ENCODE measurements around the gene LSM3.
"Not testable (repeated sequence)": the region's sequence is repeated elsewhere in the genome, so short reads cannot be mapped to it uniquely, and the experiment has no call there.

Gene LSM3

DNA sequence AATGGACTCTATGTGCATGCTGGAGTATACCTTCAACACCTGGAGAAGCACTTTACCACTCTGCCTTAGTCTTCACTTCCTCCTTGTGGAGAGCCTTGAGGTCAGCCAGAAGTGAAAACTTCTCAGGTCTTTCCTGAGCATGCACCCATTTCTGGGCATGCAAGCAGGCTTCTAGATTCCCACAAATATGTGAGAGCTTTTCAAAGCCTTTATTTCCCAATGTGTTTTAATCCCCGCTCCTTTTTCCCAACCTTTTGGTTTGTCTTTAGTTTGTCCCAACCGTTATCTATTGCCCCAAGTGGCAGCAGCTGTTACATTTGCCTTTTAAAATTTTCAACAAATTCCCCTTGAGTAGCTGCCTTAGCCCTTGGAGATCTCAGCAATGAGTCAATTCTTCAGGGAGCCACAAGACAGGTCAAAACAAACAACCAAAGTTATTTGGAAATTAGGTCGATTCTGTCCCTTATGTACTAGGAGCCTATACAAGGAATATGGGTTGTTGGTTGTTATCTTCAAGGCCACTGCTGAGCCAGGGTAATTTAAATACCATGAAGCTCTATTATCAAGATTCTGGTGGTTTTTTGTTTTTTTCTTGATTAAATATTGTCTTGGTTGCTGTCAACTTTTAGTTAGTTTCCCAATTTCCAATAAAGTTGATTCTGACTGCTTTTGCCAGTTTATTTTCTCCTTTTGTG, 44.4 kb downstream of the LSM3 start:
- no peak for DNase-seq (ENCODE audit: low read depth)

DNA sequence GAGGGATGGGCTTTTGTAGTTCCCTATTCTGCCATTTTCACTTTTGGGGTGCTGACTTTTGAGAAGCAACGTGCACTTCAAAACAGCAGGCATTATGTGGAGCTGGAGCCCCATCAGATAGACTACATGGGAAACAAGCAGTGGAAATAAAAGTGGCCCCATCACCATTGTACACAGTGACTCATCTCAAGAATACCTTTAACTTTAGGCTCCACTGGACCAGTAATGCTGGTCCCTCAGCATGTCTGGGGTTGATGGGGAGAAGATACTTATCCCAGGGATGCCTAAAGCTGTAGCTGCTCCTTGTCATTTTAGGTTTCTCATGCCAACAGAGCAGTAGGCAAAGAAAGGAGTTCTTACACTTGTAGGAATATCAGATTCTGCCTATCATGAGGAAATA, 45.0 kb downstream of the LSM3 start:
- no peak for DNase-seq (ENCODE audit: low read depth)

DNA sequence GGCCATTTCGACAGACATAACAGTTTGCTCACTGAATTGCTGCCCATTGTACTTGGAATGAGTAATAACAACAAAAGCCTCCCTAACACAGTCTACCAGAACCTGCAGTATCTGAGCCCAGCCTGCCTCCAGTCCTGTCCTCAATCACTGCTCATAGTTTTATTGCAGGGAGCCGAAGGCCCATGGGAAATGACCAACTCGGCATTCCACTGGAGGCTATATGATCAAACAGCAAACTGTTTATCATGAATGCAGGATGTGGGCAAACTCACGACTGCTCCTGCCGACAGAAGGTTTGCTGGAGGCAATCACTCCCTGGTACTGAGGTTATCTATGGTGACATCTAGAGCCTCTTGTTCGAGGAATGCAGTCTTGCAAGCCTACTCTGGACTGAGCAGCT, 46.3 kb downstream of the LSM3 start:
- DNase-seq (ENCODE audit: low read depth): peak; percentile 20

DNA sequence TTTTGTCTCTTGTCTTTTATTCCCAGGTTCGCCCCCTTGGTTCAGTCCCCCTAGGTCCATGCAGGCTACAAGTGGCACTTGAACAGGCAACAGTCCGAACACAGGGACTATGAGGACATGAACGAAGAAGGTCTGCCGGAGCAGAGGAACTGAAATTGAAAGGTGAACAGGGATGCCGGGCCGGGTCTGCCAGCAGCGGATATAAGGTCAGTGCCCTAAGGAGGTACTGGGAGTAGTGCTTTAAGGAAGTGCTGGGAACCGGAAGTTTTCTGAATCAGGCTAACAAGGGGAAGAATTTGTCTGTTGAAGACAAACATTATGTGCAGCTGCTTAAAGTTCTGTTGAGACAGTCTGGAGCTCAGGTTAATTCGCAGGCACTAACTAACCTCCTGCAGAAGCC, 46.8 kb downstream of the LSM3 start:
- DNase-seq (ENCODE audit: low read depth): no peak

DNA sequence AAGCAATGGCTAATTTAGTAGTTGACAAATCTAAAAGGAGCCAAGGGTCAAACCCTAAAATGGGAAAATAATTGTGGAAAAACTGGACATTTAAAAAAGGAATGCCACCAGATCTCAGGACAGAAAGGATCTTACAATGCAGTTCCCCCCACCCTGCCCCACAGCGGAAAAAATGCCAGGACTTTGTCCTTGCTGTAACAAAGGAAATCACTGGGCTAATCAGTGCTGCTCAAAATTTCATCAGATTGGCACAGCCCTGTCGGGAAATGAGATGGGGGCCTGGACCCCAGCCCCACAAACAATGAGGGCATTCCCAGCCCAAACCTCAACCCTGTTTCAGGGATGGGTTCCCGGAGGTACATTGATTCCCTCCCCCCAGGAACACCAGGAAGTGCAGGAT, 47.7 kb downstream of the LSM3 start:
- DNase-seq (ENCODE audit: low read depth): not testable (repeated sequence)

DNA sequence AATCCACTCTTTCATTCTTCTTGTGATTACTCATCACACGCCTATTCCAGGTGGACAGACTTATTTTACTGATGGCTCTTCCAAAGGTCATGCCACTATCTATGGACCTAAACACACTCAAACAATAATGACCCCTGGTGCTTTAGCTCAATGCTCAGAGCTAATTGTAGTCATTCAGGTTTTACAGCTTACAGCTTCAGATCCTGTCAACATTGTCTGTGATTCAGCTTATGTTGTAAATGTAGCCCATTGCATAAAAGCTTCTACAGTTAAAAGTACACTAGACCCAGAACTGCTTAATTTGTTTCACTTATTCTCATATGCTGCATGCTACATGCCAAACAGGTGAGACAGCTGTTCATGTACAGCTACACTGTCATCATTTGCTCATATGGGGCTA, 49.2 kb downstream of the LSM3 start:
- no peak for DNase-seq (ENCODE audit: low read depth)

DNA sequence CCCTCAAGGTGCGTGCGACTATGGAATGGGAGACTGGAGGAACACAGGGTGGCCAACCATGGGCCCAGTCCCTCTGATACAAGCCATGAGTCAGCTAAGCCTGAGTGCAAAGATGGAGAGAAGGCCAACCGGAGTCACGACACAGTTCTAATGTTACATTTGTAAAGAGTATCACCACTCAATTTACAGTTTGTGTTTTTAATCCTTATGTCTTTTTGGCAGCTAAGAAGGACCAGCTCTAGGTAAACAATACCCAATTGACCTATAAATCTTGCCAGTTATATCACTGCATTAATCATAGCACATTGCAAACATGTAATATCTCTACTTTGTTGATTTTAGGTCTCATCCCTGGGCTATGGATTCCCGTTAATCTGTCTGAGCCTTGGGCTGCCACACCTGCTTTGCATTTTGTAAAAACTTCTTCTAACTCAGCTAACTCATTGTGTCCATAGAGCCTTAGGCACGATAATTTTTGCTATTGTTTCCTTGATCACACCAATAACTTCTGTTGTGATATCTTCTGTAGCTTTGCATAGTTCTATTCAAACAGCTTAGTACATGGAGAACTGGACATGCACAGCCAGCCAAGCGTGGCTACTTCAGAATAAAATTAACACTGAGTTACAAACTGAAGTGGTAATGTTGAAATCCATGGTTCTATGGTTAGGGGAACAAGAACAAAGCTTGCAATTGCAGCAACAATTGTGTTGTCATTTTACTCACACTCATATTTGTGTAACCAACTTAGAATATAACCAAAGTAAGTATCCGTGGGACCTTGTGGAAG, 50.3 kb downstream of the LSM3 start:
- no peak for DNase-seq (ENCODE audit: low read depth)

DNA sequence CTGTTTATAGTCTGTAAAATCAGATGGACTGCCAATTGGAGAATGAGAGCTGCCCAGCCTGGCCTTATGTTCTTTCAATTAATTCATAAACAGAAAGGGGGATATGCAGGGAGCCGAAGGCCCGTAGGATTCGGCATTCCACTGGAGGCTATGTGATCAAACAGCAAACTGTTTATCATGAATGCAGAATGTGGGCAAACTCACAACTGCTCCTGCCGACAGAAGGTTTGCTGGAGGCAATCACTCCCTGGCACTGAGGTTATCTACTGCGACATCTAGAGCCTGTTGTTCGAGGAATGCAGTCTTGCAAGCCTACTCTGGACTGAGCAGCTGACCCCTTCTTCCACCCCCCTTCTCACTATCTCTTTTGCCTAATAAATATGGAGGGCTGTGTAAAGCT, 51.1 kb downstream of the LSM3 start:
- DNase-seq (ENCODE audit: low read depth): not testable (repeated sequence)

DNA sequence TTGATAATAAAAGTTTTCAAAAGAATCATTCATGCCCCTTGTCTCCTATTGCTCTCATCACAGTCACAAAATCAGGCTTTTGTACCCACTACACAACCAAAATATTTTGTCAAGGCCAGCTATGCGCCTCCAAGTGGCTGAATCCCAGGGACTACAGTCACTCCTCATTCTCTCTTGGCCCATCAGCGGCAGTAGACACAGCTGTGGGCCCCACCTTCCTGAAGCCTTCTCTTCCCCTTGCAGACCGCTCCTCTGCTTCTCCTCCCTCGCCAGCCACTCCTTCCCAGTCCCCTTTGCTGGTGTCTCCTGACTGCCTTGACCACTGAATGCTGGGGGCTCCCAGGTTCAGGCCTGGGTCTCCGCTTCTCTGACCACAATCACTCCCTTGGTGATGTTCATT, 52.1 kb downstream of the LSM3 start:
- no peak for DNase-seq (ENCODE audit: low read depth)

DNA sequence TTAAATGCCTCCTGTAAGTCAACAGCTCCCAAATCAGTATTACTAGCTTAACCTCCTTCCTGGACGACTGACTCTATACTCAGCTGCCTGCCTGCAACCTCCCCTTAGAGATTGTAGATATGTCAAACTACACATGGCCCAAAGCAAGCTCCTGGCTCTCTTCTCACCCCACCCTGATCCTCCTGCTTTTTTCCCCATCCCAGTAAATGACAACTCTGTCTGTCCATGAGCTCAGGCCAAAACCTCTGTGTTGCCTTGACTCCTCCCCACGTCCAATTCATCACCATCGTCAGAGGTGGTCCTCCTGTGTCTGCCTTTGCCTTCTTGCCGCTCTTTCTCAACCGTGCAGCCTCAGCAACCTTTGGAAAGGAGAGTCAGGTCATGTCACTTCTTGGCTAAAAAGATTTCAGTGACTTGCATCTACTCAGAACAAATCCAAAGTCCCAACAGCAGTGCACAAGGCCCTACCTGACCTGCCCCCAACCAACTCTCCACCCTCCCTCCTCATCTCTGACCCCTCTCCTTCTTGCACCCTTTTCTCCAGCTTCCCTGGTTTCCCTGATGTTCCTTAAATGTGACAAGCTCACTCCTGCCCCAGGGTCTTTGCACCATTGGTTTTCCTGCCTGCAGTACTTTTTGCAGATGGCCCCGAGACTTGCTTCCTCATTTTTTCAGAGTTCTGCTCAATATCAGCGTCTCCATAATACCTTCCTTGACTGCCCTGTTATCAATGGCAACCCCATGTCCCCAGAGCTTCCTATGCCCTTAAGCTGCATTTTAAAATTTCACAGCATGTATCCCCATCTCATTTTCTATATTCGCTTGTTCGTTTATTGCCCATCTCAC, 52.8 kb downstream of the LSM3 start:
- no peak for DNase-seq (ENCODE audit: low read depth)

DNA sequence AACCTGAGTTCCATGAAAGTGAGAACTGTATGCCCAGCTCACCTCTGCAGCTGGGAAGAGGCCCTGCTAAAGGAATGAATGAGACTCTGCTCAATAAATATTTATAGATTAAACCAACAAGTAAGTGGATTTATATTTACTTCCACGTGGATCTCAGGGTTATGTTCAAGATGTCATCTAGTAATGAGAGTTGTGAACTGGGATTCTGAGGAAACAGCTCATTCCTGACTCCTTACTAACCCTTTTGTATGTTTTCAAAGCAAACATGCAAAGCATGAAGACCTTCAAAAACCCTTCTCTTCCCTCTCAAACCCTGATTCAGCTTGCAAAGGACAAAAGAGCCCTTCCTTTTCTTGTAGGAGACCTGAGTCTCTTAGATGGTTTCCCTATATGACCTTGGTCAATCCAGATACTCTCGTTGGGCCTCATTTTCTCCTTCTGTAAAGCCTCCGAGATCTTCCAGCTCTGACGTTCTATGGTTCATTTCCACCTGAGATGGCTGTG, 53.4 kb downstream of the LSM3 start:
- DNase-seq (ENCODE audit: low read depth): no peak

DNA sequence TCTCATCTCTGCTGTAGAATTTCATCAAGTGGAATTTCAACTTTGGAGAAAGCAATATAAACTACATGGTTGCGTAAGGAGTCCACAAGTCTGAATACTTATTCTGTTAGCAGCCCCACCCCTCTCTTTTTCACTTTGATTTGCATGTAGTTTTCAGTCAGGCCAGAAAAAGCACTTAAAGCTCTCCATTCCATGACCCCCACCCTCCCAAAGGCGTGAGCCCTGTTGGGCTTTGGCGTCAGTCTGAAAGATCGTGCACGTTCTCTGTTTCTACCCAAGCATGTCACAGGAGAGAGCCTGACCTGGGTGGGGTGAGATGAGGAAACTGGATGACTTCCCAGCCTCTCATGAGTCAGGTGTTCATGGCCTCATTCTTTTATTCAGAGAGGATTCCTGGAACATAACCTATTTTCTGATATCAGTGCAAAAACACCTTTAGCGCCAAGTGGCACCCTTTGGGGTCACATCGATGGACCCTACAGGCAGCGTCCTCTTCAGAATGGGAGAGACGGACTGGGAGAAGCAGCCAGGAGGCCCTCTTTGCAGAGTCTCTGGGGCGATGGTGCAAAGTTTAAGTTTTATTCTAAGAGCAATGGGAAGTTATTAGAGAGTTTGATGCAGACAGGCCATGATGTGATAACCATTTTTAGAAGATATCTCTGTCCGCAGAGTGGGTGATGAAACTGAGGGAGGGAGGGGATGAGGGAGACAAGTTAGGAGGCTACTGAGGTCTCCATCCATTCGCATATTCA, 55.8 kb downstream of the LSM3 start:
- DNase-seq (ENCODE audit: low read depth): no peak

DNA sequence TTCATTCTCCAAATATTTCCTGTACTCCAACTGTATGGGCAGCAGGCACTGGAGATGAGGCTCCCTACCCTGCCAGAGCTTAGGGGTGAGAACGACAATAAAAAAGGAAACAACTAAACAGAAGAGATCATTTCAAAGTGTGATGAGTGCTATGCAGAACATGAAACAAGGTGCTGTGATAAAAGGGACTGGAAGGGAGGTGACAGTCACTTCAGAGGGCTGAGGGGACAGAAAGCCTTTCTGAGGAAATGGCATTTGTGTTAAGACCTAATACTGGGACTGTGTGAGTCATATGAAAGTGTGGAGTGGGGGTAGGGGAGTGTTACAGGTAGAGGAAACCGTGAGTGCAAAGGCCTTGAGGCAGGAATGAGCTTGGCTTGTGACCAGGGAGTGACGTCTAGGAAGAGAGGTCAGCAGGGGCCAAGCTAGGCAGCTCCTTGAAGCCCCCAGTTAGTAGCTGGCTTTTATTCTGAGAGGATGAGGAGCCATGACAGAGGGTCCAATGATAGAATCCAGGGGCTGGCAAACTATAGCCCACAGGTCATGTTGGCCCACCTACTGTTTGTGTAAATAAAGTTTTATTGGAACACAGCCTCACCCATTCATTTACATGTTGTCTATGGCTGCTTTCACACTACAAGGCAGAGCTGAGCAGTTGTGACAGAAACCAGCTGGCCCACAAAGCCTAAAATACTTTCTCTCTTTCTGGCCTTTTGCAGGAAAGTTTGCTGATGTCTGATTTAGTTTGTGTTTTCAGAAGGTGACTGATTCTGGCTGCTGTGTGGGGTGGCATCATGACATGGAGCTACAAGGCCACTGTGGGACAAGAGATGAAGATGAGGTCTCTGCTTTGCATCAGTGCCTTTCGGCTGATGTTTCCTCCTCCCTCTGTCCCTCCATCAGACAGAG, 56.6 kb downstream of the LSM3 start:
- DNase-seq (ENCODE audit: low read depth): no peak

DNA sequence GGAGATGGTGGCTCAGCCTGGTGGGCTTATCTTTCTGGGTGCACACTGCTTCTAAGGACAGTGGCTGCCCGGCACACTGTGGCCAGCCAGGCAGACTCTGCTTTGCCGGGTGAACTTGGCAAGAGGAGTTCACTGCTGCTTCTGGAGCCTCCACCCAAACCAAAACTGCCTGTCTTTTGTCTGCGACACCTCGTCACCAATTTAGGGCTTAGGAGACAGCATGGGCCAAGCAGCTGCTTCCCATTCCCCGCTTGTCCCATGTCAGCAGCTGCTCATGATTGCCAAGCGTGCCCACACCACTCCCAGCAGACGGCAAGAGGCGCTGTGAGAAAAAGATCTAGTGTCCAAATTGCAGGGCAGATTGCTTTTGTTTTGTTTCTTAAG, 57.3 kb downstream of the LSM3 start:
- no peak for DNase-seq (ENCODE audit: low read depth)

DNA sequence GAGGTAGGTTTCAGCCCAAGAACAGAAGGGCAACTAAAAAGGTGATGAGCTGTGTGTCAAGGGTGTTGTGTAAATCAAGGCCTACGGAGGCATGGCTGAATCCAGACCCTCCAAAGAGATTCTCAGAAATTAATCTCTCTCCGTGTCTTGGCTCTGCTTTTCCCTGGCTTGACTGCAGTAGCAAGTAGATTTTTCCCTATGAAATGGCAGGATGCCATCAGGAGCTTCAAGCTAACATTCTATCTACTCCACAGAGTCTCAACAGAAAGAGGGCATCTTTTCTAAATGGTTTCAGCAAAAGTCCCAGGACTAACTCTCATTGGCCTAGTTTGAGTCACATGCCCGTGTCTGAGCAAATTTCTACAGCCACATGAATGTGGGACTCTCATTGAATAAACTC, 58.3 kb downstream of the LSM3 start:
- no peak for DNase-seq (ENCODE audit: low read depth)

DNA sequence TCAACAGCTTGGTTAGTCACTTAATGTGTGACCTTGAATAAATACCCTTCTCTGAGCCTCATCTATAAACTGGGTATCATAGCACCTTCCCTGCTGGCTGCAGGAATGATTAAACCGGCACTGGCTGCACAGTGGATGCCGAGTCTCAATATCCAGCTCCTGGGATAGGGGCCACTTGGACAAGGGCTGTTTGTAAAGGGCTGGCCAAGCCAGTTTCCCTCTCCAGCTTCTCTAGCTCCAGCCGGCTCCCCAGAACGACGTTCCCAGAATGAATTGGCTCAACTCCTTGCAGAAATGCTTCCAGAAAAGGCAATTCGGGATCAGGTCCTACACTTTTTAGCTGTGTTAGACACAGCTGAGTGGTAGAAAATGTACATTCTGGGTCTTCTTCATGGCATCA, 58.8 kb downstream of the LSM3 start:
- DNase-seq (ENCODE audit: low read depth): no peak

DNA sequence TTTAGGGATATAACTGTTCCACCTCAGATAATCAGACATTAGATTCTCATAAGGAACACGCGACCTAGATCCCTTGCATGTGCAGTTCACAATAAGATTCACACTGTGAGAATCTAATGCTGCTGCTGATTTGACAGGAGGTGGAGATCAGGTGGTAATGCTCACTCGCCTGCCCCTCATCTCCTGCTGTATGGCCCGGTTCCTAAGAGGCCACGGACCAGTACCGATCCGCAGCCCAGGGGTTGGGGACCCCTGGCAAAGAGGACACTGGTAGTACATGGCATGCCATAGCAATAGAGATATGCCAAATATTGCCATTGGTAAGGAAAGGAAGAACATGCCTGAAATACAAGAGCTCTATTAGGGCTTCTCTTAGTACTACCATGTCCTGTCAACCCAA, 59.7 kb downstream of the LSM3 start:
- no peak for DNase-seq (ENCODE audit: low read depth)

DNA sequence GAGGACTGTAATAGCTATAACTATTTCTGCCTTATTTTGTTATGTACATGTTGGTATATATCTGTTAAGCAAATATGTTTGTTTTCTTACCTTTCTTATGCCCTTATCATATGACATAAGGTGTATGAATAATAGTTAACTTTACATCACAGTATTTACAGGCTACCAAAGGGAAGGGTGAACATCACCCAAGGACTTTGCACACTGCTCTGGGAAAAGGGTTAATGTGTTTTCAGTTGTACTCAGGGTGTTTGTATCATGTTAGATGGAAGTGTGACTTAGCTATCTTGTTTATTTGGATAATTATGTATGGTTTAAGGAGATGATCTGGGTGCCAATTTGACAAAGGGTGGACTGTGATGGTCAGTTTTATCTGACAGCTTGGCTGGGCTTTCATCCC, 60.3 kb downstream of the LSM3 start:
- DNase-seq (ENCODE audit: low read depth): no peak

DNA sequence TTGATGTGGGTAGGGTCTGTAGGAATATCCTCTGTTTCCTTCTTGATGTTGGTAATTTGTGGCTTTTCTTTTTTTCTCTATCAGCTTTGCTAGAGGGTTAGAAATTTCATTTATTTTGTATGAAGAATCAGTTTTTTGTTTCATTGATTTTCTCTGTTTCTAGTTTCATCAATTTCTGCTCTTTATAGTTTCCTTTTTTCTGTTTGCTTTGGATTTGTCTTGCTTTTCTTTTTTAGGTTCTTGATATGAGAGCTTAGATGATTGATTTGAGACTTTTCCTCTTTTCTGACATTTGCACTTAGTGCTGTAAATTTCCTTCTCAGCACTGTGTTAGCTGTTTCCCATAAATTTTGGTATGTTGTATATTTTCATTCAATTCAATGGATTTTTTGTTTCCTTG, 61.3 kb downstream of the LSM3 start:
- no peak for DNase-seq (ENCODE audit: low read depth)

DNA sequence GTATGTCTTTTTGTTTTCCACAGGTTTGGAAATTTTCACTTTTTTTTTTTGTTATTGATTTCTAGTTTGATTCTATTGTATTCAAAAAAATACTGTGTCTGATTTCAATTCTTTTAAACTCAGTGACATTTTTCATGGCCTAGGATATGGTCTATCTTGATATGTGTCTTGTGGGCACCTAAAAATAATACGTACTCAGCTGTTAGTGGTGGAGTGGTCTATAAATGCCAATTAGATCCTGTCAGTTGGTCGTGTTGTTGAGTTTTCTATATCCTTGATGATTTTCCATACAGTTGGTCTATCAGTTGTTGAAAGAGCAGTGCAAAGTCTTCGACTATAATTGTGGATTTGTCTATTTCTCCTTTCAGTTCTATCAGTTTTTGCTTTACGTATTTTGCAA, 61.7 kb downstream of the LSM3 start:
- DNase-seq (ENCODE audit: low read depth): no peak

DNA sequence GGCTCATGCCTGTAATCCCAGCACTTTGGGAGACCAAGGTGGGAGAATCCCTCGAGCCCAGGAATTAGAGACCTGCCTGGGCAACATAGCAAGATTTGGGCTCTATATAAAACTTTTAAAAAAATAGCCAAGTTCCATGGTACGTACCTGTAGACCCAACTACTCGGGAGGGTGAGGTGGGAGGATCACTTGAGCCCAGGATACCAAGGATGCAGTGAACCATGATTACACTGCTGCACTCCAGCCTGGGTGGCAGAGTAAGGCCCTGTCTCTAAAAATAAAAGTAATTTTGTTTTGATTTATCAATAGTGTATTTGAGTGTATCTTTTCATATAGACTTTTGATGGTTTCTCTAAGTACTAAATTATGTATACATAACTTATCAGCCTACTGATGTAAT, 63.1 kb downstream of the LSM3 start:
- DNase-seq (ENCODE audit: low read depth): no peak
